Inflammatory macrophage (primary cell): ENCODE data around the gene C1orf174.

Experiments
- DNase-seq, 2 donors: peaks; one replicate each; pipeline ENCODE4 v3.0.0-alpha.2; 2020 to 2022

C1orf174 gene

GRCh38 chr1:3909615-3910014, 9.5 kb upstream of the C1orf174 start:
- no peak for DNase-seq

DNA sequence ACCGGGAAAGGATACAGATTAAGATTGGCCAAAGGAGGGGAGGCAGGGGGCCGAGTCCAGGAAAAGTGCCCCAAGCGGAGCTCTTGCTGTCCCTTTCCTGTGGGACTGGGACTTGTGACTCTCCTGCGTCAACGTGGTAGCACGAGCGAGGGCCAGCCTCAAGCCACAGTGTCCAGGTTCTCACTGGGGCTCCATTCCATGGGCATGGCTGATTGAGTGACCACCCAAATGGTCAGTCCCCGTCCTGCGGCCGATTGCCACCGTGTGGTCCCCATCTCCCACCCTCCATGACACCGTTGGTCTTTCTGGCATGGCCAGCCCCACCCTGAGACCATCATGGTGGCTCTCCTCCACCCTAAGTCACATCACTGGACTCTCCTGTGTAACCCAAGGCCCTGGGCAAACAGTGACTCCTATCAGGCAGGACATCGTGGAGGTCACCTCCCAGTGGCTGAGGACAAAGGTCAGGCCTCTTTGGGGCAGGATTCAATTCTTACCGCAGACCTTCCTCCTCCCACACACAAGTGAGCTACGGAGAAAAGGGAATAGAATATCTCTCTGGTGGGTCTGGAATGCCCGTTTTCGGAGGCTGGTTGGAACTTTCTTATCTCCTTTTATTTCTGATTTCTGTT, 8.9 kb upstream of the C1orf174 start:
- DNase-seq = no peak

DNA sequence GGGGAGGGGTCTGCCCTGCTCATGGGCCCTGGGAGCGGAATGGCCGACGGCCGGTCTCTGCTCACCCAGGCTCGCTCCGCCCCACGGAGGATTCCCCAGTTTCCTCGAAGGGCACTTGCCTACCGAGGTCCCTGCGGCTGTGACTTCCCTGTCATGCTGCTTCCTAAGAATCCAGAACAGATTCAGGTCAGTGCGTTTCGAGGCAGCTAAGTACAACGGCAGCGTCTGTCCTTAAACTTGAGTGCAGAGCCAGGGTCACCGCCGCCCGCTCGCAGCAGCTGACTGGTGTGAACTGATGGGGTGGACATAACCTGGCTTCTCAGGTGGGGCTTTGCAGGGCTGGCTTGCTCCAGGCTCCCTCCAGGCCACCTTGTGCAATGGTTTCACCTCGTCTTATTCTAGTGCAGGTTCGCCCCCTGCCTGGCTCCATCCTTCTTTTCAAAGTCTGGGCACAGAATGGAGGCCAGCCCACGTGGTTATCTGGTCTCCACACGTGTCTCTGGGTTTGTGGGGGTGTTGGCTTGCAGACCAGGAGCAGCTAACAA, 7.6 kb upstream of the C1orf174 start:
- DNase-seq = no peak

DNA sequence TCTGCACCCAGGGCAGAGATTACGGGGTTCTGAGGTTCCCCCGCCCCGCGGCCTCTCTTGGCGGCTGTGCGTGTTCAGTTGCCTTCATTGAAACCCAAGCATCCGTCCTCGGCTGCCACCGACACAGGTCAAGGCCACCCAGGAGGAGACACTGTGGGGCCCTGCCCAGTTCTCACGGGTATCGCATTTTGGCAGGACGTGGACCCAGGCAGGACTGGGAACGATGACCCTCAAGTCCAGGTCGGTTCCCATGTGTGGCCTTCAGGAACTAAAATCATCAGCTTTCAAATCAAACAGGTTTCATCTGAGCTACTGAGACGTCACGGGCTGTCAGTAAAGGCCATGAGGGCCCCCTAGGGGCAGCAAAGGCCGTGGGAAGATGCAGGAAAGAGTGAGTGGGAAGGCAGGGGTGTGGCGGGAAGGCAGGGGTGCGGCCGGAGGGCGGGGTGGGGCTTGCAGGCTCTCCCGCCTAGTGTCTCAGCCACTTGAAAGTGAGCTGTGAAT, 7.0 kb upstream of the C1orf174 start:
- DNase-seq = peak; percentile 45 to 53

- DNase-seq = no peak
These were observed 6.6 kb upstream of the C1orf174 start for GRCh38 chr1:3906672-3907020.

GRCh38 chr1:3905953-3906671, 6.0 kb upstream of the C1orf174 start:
- DNase-seq = no peak

DNA sequence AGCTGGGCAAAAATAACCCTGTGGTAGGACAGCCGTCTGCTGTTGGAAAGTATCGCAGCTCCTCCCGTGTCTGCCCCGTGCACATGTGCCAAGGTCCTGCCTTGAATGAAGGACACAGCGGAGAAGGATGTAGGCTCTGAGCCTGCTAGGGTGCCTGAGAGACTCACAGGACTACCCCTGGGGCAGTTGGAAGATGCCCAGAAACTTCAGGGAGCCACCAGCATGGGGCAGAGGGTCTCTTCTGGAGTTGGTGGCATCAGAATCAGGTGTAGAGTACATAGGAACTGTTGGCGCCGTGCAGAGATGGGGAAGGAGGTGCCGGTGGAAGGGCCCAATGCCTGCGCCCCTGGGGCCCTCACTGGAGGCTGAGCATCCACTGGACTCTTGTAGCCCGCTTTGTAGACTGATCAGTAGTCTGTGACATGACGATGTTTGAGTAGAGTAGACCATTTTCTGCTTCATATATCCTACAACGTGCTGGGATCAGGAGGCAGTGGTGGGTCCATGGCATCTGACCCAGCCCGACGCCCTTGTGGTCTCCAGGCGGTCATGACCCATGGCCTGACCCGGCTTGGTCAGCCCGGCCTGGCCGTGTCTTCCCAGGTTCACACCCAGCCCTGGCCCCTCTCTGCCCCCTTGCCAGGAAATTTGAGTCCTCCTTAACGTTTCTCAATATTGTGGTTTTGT, 5.3 kb upstream of the C1orf174 start:
- no peak for DNase-seq

DNA sequence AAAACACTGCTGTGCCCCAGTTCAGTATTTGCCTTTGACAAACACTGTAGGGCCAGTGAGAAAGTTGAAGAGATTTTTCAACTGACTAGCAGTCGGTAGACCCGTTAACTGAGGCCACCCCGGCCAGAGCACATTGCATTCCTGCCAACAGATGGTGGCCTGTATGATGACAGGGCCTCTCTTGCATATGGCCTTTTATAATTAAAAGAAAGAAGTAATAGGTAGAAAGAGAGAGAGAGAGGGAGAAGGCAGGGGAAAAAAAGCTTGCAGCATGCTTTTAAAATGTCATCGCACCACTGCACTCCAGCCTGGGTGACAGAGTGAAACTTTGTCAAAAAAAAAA, 4.7 kb upstream of the C1orf174 start:
- no peak for DNase-seq

- DNase-seq = no peak
These were observed 4.2 kb upstream of the C1orf174 start for GRCh38 chr1:3904006-3904842.

DNA sequence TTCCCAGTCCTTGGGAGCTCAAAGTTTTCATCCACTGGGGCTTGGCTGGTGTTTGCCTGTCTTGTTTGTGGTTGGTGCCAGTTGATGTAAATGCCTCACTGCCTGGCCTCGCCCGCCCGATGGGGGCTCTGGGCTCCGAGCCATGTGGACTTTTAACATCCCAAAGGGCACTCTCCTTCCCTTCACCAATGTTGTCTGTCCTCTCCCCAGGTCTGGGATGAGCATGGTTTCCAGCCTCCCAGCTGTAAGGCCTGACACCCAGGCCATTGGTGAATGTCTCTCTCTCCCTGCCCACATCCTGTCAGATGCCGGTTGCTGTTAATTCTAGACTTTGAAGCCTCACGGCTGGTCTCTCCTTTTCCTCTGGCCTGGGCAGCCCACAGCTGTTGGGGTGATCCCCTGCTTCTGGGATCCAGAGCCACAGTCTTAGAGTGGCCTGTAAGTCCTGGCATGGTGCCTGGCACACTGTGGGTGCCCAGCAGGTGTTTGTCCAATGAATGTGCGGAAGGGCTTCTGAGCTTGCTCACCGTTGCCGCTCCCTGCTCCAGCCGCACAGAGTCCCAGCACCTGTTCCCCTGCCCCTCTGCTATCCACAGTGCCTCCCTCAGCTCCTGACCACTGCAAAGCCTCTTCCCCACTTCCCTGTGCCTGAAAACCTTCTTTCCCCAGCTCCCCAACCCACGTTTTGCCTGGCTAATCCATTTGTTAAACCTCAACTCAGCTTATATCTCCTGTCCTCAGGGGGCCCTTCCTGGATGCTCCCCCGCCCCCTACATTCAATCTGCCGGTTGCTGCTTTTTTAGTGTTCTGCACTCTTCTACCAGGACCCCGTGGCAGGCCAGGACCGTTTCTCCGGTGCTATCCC, 3.3 kb upstream of the C1orf174 start:
- DNase-seq = no peak

DNA sequence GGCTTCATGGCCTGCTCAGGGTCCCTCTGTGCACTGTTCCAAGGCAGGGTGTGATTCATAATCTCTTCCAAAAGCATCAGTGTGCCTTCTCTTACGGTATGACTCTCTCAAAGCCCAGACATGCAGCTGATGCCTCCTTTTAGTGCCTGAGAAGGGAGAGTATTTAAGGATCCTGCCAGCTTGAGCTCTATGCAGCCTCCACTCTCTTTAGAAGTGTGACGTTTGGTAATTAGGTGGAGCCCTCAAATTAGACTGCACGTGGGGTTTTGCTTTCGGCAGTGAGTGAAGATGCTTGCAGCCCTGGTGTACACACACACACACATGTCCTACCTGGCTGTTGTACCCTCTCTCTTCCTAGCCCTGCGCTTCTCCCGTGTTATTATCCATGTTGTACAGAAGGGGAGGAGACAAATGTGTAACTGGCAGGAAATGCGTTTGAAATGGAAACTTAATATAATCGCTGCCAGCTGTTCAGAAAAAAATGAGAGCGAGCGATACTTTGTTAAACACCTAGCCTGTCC, 2.6 kb upstream of the C1orf174 start:
- no peak for DNase-seq

- no peak for DNase-seq
These were observed 2.0 kb upstream of the C1orf174 start for GRCh38 chr1:3902111-3902511.

DNA sequence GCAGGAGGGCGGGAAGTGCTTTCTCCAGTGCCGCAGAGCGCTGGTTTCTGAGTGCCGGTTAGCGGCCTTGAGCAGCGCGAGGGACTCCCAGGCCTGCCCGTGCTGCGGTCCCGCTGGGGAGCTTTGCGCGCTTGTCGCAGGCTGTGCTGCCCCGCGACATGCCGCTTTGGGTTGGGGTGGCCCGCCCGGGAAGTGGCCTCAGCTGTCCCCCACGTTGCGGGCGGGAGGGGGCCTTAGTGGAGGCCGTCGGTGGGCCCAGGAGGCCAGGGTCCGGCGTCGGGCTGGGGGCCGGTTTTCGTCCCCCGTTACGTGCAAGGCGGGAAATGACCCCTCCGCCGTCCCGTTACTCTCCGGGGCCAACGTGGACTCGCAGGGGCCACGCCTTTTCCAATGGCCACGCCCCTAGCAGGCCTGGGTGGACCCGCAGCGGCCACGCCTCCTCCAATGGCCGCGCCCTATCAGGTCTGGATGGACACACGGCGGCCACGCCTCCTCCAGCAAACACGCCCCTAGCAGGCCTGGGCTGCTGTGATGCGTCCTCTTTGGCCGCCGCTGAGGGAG, 977 bp upstream of the C1orf174 start:
- DNase-seq = peak; percentile 98

- DNase-seq = no peak
These were observed 320 bp downstream of the C1orf174 start for GRCh38 chr1:3899754-3900149.

GRCh38 chr1:3898994-3899753, 898 bp downstream of the C1orf174 start:
- peak; percentile 9 to 26 for DNase-seq

GRCh38 chr1:3898475-3898735, 1.7 kb downstream of the C1orf174 start:
- no peak for DNase-seq

DNA sequence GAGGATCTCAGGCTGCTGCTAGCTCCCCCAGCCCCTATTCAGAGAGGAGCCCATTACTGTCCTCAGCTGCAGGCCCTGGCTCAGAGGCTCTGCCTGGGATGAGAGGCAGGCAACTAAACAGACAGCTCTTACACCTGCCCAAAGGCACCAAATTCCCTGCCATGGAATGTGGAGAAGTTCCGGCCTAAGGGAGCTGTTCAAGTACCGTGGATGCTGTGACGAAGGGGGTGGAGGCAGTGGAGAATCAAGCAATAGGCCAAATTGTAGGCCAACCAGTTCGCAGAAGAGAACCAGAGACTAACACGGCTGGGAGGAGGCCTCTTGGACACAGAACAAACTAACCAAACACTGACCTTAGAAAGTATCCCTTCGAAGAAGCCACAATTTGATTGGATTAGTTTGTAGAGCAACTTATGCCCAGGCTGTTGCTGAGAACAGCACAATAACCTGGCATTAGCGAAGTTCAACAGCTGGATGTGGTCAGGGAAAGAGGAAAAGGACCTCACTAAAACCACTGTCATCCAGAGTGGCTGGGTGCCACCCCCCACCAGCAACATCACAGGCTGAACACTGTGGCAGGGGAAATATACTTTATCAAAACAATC, 3.6 kb downstream of the C1orf174 start:
- DNase-seq = no peak

GRCh38 chr1:3895951-3896325, 4.1 kb downstream of the C1orf174 start:
- DNase-seq = no peak

GRCh38 chr1:3895279-3895950, 4.7 kb downstream of the C1orf174 start:
- DNase-seq = no peak
